ENCODE results near the gene PKN1.
A peak's percentile ranks its signal among the peaks of the same experiment; 100 is the strongest.

Gene PKN1

GRCh38 chr19:14406645-14407401 lies 26.3 kb upstream of the PKN1 start:
- DNase-seq (ENCODE audit: low read depth in 2 of 2): no peak

- DNase-seq (ENCODE audit: low read depth in 2 of 2): no peak
Observed at GRCh38 chr19:14407605-14408484, 25.3 kb upstream of the PKN1 start.

DNA sequence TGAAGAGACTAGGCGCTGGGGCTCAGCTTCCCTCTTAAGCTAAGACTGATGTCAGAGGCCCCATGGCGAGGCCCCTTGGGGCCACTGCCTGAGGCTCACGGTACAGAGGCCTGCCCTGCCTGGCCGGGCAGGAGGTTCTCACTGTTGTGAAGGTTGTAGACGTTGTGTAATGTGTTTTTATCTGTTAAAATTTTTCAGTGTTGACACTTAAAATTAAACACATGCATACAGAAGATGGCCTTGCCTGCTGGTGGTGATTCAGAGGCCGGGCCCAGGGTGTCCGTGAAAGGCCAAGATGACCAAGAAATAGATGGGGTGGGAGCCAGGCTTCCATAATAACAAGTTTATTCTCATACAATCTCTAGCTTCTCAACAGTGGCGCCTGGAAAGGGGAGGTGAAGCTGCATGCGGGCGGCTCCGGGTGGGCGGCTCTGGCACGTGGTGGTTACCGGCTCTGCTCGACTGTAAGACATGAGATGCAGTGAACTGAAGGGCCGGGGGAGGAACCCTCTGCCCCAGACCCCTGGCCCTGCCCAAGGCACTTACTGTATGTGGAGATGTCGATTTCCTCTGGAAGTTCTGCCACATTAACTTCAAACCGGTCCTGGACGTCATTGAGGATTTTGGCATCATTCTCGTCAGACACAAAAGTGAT lies 24.5 kb upstream of the PKN1 start:
- DNase-seq (ENCODE audit: low read depth in 2 of 2): no peak

DNA sequence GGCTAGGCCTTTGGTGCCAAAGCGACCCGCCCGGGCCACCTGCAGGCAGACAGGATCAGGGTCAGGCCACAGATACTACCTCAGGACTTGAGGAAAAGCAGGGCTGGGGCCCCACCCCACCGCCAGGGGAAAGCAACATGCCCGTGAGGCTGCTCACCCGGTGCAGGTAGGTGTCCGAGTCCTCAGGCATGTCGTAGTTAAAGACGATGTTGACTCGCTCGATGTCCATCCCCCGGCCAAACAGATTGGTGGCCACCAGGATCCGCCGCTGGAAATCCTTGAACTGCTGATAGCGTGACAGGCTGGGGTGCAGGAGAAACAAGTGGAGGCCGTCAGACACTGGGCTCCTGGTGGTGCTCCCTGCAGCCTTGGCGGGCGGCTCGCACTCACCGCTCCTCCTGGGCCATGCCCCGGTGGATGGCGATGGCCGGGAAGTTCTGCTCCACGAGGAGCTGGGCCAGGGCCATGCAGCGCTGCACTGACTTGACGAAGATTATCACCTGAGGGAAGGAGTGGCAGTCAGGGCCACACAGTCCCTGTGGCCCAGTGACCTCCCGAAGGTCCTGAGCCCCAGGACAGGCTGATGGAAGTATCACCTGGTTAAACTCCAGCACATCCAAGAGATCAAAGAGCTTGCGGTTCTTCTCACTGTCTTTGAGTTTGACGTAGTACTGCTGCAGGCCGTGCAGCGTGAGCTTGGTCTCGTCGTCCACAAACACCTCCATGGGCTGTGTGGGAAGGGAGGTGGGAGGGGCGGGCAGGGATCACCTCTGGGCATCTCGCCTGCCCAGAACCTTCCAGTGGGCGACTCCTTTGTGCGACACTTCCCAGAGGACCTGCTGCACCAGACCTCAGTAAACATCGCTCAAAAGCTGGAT lies 23.7 kb upstream of the PKN1 start:
- DNase-seq (ENCODE audit: low read depth in 2 of 2): no peak

GRCh38 chr19:14410091-14411051 lies 22.7 kb upstream of the PKN1 start:
- DNase-seq (ENCODE audit: low read depth in 2 of 2): no peak

GRCh38 chr19:14411161-14411937 lies 21.8 kb upstream of the PKN1 start:
- no peak for DNase-seq (ENCODE audit: low read depth in 2 of 2)

DNA sequence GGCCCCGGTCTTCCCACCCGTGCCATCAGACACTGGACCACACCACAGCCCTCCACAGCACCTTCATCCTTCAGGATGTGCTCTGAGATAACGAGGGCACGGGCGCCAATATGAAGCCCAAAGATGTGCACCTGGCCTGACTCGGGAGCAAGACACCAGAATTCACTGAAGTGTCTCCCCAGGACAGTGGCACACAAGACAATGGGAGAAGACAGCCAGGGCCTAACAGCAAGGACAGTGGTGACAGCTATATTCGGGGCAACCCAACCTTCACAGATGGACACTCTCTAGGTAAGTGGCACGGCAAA lies 21.2 kb upstream of the PKN1 start:
- no peak for DNase-seq (ENCODE audit: low read depth in 2 of 2)

DNA sequence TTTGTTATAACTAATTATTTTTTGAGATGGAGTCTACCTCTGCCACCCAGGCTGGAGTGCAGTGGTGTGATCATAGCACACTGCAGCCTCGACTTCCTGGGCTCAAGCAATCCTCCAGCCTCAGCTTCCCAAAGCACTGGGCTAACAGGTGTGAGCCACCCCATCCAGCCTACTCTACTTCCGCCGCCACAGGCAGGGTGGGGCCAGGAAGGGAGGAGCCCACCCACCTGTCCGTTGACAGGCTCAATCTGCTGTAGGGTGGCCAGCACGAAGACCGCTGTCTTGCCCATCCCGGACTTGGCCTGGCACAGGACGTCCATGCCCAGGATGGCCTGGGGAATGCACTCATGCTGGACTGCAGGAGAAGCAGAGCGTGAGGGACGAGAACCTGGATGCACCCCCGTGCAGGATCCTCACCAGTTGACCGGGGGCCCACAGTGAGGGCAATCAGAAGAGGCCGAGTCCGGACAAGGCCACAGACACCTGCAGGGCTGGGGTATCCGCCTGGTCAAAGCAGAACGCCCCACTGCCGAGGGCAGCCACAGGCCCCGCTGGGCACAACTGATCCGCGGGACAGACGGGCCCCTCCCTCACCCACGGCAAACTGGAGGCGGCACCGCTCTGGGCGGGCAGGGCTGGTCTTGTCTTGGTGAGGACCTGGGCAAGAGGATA lies 20.6 kb upstream of the PKN1 start:
- no peak for DNase-seq (ENCODE audit: low read depth in 2 of 2)

DNA sequence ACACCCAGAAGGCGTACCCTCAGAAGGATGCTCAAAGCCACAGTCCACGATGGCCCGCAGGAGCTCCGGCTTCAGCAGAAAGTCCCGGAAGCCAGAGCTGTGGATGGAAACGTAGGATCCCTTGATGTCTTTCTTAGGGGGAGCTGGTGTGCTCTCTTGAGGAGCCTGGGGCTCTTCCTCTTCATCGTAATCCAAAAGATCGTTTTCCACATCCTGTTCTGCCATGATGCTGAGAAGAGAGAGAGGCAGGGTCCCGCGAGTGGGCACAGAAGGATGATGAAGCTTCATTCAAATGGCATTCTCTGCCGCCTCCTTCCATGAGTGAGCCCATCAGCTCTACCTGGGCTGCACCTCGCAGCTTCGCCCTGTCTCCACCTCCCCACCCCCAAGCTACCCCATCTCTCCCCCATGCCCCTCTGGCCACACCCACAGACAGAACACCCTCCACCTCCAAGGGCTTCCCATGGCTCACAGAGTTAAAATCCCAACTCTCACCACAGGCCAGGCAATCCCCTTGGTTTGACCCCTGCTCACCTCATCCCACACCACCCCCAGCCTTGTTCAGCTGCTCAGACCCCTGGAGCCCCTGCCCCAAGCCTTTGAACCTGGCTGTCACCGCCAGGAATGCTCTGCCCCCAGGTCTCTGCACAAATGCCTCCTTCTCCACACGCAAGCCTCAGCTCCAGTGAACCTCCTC lies 20.0 kb upstream of the PKN1 start:
- DNase-seq (ENCODE audit: low read depth in 2 of 2): no peak

DNA sequence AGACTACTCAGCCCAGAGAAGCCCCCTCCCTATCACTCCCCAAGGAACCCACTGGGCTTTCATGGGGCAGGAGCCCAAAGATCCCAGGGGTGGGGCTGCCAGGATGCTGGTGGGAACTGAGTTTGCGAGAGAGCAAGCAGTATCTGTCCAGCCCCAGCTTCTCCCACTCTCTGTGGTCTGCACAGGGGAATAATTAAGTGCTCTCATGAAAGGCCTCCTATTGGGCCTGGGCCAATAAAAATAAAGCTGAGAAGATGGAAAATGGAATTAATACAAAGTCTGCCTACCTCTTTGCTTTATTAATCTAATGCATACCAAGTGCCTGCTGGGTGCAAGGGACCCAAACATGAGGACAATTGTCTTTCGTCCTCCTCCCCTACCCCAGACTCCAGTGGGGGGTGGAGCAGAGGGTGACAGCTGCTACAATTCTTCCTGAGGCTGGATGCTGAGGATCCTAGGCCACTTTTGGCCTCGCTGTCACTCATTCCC lies 19.4 kb upstream of the PKN1 start:
- DNase-seq (ENCODE audit: low read depth in 2 of 2): no peak

- DNase-seq (ENCODE audit: low read depth in 2 of 2): no peak
Observed at GRCh38 chr19:14414926-14415690, 18.0 kb upstream of the PKN1 start.

- DNase-seq (ENCODE audit: low read depth in 2 of 2): no peak
Observed at GRCh38 chr19:14416817-14417231, 16.3 kb upstream of the PKN1 start.

GRCh38 chr19:14418856-14419105 lies 14.3 kb upstream of the PKN1 start:
- DNase-seq (ENCODE audit: low read depth in 2 of 2): peak; percentile 84 to 85

GRCh38 chr19:14419106-14419813 lies 13.8 kb upstream of the PKN1 start, which contains the start of gene DDX39A:
TSS of gene DDX39A (minus strand) at chr19:14419341. CDS start at chr19:14413220, 6,121 bp downstream.
- DNase-seq (ENCODE audit: low read depth in 2 of 2): peak; percentile 90 to 97

GRCh38 chr19:14425696-14426138 lies 7.4 kb upstream of the PKN1 start:
- DNase-seq (ENCODE audit: low read depth in 2 of 2): no peak

DNA sequence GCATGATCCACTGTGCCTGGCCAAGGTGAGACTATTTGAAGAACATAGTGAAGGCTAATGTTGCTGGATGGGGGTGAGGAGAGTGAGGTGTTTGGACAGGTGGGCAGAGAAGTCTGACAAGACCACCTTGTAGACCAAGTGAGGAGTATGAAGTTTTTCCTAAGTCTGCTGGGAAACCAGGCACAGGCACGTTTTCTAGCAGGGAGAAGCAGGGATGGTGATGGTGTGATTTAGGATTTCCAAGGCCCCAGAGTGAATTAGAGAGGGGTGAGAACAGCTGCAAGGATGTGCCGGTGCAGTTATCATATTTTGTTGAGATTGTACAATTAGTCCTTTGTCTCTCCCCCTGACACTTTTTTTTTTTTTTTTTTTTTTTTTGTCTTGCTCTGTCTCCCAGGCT lies 5.6 kb upstream of the PKN1 start:
- no peak for DNase-seq (ENCODE audit: low read depth in 2 of 2)

DNA sequence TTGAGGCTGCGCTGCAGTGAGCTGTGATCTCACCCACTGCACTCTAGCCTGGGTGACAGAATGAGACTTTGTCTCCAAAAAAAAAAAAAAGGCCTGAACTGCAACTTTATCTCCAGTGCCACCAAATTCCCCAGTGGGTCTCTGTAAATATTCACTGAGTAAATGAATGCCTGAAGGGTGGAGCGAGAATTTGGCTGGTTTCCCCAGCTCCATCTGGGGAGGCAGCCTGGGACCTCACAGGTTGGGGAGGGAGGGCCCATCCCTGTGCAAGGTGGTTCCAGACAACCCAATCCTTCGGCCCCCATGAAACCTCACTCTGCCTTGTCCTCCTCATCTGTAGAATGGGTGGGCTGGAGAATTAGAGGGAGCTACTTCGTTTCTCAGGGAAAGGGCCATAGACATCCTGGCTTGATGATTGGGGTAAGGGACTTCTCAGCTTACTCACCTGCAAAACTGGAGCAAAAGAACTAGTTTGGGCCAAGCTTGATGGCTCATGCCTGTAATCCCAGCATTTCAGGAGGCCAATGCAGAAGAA lies 4.2 kb upstream of the PKN1 start:
- DNase-seq (ENCODE audit: low read depth in 2 of 2): no peak
